ENCODE data around the gene UBXN11.

- TF ChIP-seq YY1 (IDR thresholded peaks at IDR 0.05; ENCODE audit: insufficient read depth, insufficient read length) = no peak
- no peak for TF ChIP-seq SUZ12 (IDR thresholded peaks at IDR 0.05; ENCODE audit: extremely low read depth, insufficient read depth, insufficient read length)
Measured at GRCh38 chr1:26338670-26339069, 32.2 kb upstream of the UBXN11 start.
